Dendritic cell treated with granulocyte-macrophage colony-stimulating factor and Interleukin-4, amounts not matched to agents 40 ng/mL and 50 ng/mL, for 4 days (primary cell): Measurements from ENCODE around the gene E2F6.

Source experiments
- H3K27ac Mint-ChIP-seq: one replicate; pipeline ENCODE4 v1.8.0; 2022; ENCODE audit warnings: mild to moderate bottlenecking, mixed read lengths
- H3K27me3 Mint-ChIP-seq: one replicate; pipeline ENCODE4 v1.8.0; 2022; ENCODE audit warnings: mild to moderate bottlenecking, mixed read lengths
- H3K36me3 Mint-ChIP-seq: one replicate; pipeline ENCODE4 v1.8.0; 2022; ENCODE audit warnings: low read depth, mixed read lengths
- H3K4me1 Mint-ChIP-seq: one replicate; pipeline ENCODE4 v1.8.0; 2022; ENCODE audit warnings: low read depth, mixed read lengths
- H3K4me3 Mint-ChIP-seq: one replicate; pipeline ENCODE4 v1.8.0; 2022; ENCODE audit warnings: mild to moderate bottlenecking, moderate library complexity, mixed read lengths
- H3K9me3 Mint-ChIP-seq: one replicate; pipeline ENCODE4 v1.8.0; 2022; ENCODE audit warnings: mixed read lengths
- intact Hi-C: fragments of 100-400 bp; cut with micrococcal nuclease; formaldehyde crosslinking; loops from one replicate; pipeline ENCODE4 v1.15.0; 2022

E2F6 gene

DNA sequence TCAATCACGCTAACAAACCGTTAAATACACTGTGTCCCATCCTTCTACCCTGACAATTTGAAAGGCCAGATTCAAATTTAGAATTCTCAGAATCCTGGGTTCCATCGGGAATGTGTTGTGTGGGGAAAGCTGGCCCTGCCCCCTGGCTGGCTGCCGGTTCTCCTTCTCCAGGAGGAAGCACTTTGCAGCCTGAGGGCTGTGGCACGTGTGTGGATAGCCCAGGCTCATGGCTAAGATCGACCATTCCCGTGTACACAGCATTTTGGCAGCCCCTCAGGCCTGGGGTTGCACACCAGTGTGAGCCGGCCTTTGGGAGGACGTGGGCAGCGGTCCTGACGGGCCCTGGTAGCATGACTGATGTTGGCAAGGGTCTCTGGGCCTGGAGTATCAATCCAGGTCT lies 70.6 kb downstream of the E2F6 start:
- no peaks in the 10 kb centered on the region for H3K36me3 Mint-ChIP-seq
- no peak overlapping the region for H3K4me3 Mint-ChIP-seq
- no peaks in the 10 kb centered on the region for H3K4me1 Mint-ChIP-seq
- intact Hi-C loops: no loop called here
- H3K27ac Mint-ChIP-seq: no peak overlapping the region
- H3K27me3 Mint-ChIP-seq: no peaks in the 10 kb centered on the region
- H3K9me3 Mint-ChIP-seq: no peaks in the 10 kb centered on the region
